Thymus (tissue), 11 donors: Measurements from ENCODE around the gene HNRNPK. TPM values are rescaled to one million over a fixed set of nuclear protein-coding genes. Genes with fewer than 3 reads are reported as not detected.
A peak's percentile ranks its signal among the peaks of the same experiment; 100 is the strongest.

Experiments used
- DNase-seq, 9 donors: peaks; one replicate each; pipeline ENCODE4 v3.0.0-alpha.2; 2013; ENCODE audit warnings: low spot score in 9 of 9, low read depth in 6 of 9, missing footprints in 1 of 9
- H3K27ac ChIP-seq, 2 donors: one replicate each; pipeline ENCODE4 v1.5.1; 2013; ENCODE audit warnings: control low read depth in 1 of 2, low read depth in 1 of 2, low read length in 1 of 2, mild to moderate bottlenecking in 1 of 2, moderate library complexity in 1 of 2
- H3K27me3 ChIP-seq, 2 donors: one replicate each; pipeline ENCODE4 v1.5.1; 2013; ENCODE audit warnings: low read length in 1 of 2; ENCODE audit not compliant: control insufficient read depth in 2 of 2, insufficient read depth in 1 of 2
- H3K36me3 ChIP-seq, 2 donors: one replicate each; pipeline ENCODE4 v1.5.1; 2013; ENCODE audit warnings: low read length in 1 of 2, mild to moderate bottlenecking in 1 of 2, moderate library complexity in 1 of 2; ENCODE audit not compliant: control insufficient read depth in 2 of 2, insufficient read depth in 2 of 2
- H3K4me1 ChIP-seq, 2 donors: one replicate each; pipeline ENCODE4 v1.5.1; 2013; ENCODE audit warnings: low read length in 2 of 2; ENCODE audit not compliant: control insufficient read depth in 2 of 2, insufficient read depth in 2 of 2
- H3K4me3 ChIP-seq, 2 donors: one replicate each; pipeline ENCODE4 v1.5.1; 2013; ENCODE audit warnings: low read length in 2 of 2, control low read depth in 1 of 2, mild to moderate bottlenecking in 1 of 2
- H3K9me3 ChIP-seq, 2 donors: one replicate each; pipeline ENCODE4 v1.5.1; 2013; ENCODE audit warnings: low read length in 1 of 2, mild to moderate bottlenecking in 1 of 2; ENCODE audit not compliant: control insufficient read depth in 2 of 2, insufficient read depth in 1 of 2
- WGBS: extraction: QIAGEN DNeasy Blood & Tissue Kit; methylation state at CpG from one replicate; pipeline ENCODE4 v1.1.7; 2013; 5-methylcytosine and 5-hydroxymethylcytosine counted together
- polyA plus RNA-seq: library from polyadenylated mRNA; stranded (reverse); fragments of 200-250 nt; gene quantifications from one replicate; pipeline ENCODE4 v1.2.3, GENCODE V29; 2013
- total RNA-seq: library from RNA; stranded (reverse); fragments of 120-200 nt; gene quantifications from one replicate; pipeline ENCODE4 v1.2.4, GENCODE V29; 2013
- donor health status: healthy.

Gene HNRNPK
- total and polyA plus RNA-seq, 2 donors = 425 to 585 TPM

GRCh38 chr9:83981126-83981871, 1.3 kb upstream of the HNRNPK start:
- Histone ChIP-seq H3K27ac (peak overlapping the region; percentile 93 to 100), H3K27me3 (no peaks in the 10 kb centered on the region), H3K4me3 (peak overlapping the region; percentile 83 to 99), H3K36me3 (peaks cover 0 to 18% of the 10 kb centered on the region in 2 donors), H3K4me1 (peaks cover 2 to 4% of the 10 kb centered on the region in 2 donors), H3K9me3 (peaks cover 0 to 4% of the 10 kb centered on the region in 2 donors)
- under 1% methylated on average over 29 of the region's 29 CpGs for WGBS
- DNase-seq = peak; percentile 15 to 65 (median 28)

DNA sequence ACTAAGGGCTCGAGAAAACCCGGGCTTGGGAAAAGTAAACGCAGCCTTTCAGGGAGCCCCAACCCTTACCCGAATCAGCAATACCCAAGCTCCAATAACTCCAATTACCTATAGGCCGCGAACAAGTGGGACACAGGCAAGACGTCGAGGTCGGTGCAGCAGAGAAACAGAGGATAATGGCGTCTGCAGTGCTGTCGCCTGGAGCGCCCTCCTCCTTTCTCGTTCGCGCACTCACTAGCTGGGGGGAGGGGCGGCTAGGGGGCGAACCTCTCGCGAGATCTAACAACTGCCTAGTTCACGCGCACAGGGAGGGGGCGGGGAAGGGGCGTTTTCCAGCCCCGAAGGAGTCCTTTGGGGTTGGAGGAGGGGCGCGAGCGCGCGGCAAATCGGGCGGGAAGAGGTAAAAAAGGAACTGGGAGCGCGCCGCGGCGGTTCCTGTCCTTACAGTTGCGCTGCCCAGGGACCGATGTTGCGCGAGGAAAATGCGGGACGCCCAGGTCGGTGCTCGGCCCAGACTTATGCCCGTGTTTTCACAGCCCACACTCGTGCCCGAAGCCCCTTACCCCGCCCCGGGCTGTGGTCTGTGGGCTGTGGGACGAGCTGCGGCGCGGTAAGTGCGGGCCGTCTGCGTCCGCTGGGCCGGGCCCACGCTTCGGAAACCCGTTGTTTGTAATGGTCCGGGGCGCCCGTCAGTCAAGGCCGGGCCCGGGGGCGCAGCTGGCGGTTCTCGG, 545 bp upstream of the HNRNPK start, which contains the start of gene RMI1:
Gene RMI1, plus strand, starts transcription at position 411 of the 731 bp plus-strand sequence. CDS start 20,182 bp downstream, outside the sequence.
- peak; percentile 95 to 100 (median 99) for DNase-seq
- H3K4me1 ChIP-seq = peaks cover 2 to 4% of the 10 kb centered on the region in 2 donors
- peaks cover 0 to 4% of the 10 kb centered on the region in 2 donors for H3K9me3 ChIP-seq
- WGBS = under 1% methylated on average over 69 of the region's 69 CpGs
- no peaks in the 10 kb centered on the region for H3K27me3 ChIP-seq
- peak within 1 kb of the TSS; percentile 93 to 100 for H3K27ac ChIP-seq
- peaks cover 1 to 25% of the 10 kb centered on the region in 2 donors for H3K36me3 ChIP-seq
- H3K4me3 ChIP-seq = peak within 1 kb of the TSS; percentile 83 to 99

- peaks cover 2 to 4% of the 10 kb centered on the region in 2 donors for H3K4me1 ChIP-seq
- WGBS = under 1% methylated on average over 55 of the region's 55 CpGs
- peak; percentile 66 to 92 (median 80) for DNase-seq
- peaks cover 0 to 4% of the 10 kb centered on the region in 2 donors for H3K9me3 ChIP-seq
- no peaks in the 10 kb centered on the region for H3K27me3 ChIP-seq
- peak overlapping the region; percentile 83 to 99 for H3K4me3 ChIP-seq
- peaks cover 12 to 39% of the 10 kb centered on the region in 2 donors for H3K36me3 ChIP-seq
- peak overlapping the region; percentile 93 to 100 for H3K27ac ChIP-seq
These were observed 813 bp downstream of the HNRNPK start for GRCh38 chr9:83978992-83979811.

- H3K4me1 ChIP-seq = peaks cover 1 to 4% of the 10 kb centered on the region in 2 donors
- DNase-seq = no peak
- peaks cover 22 to 57% of the 10 kb centered on the region in 2 donors for H3K36me3 ChIP-seq
- no peak overlapping the region for H3K27ac ChIP-seq
- 68% methylated on average over 1 of the region's 1 CpG for WGBS
- H3K9me3 ChIP-seq = peaks cover 0 to 4% of the 10 kb centered on the region in 2 donors
- peak overlapping the region; percentile 83 to 99 for H3K4me3 ChIP-seq
- H3K27me3 ChIP-seq = no peaks in the 10 kb centered on the region
These were observed 2.8 kb downstream of the HNRNPK start for GRCh38 chr9:83977196-83977595.

GRCh38 chr9:83976372-83976771, 3.6 kb downstream of the HNRNPK start:
- Histone ChIP-seq H3K36me3 (peaks cover 31 to 65% of the 10 kb centered on the region in 2 donors), H3K27me3 (no peaks in the 10 kb centered on the region), H3K9me3 (peaks cover 0 to 4% of the 10 kb centered on the region in 2 donors), H3K4me3 (no peak overlapping the region), H3K27ac (no peak overlapping the region), H3K4me1 (no peaks in the 10 kb centered on the region)
- no peak for DNase-seq
- WGBS = 92% methylated on average over 2 of the region's 2 CpGs

- H3K4me3 ChIP-seq = no peak overlapping the region
- peaks cover 32 to 76% of the 10 kb centered on the region in 2 donors for H3K36me3 ChIP-seq
- H3K27ac ChIP-seq = no peak overlapping the region
- 97% methylated on average over 12 of the region's 12 CpGs for WGBS
- no peaks in the 10 kb centered on the region for H3K4me1 ChIP-seq
- no peaks in the 10 kb centered on the region for H3K27me3 ChIP-seq
- H3K9me3 ChIP-seq = peaks cover 0 to 4% of the 10 kb centered on the region in 2 donors
- DNase-seq = no peak
These were observed 4.7 kb downstream of the HNRNPK start for GRCh38 chr9:83975300-83975699.

DNA sequence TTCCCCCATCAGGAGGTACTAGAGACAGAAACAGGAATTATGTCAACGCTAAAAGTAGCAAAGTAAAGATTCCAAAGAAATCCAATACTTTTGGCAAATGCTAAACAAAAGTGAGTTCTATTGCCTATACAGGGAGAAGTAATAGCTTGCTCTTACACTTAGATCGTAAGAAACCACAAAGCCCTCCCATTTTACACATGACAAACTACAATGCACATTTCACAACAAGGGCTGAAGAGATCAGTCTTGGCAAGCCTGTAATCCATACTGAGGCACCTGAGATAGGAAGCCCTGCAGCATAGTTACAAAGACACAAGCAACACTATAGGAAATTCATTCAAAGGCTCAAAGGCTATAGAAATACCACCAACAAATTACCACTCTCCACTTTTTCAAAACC, 7.7 kb downstream of the HNRNPK start:
- Histone ChIP-seq H3K27ac (no peak overlapping the region), H3K4me1 (no peaks in the 10 kb centered on the region), H3K9me3 (no peaks in the 10 kb centered on the region), H3K36me3 (peaks cover 35 to 92% of the 10 kb centered on the region in 2 donors), H3K4me3 (no peak overlapping the region), H3K27me3 (no peaks in the 10 kb centered on the region)
- DNase-seq = no peak
- WGBS = 88% methylated on average over 2 of the region's 2 CpGs

DNA sequence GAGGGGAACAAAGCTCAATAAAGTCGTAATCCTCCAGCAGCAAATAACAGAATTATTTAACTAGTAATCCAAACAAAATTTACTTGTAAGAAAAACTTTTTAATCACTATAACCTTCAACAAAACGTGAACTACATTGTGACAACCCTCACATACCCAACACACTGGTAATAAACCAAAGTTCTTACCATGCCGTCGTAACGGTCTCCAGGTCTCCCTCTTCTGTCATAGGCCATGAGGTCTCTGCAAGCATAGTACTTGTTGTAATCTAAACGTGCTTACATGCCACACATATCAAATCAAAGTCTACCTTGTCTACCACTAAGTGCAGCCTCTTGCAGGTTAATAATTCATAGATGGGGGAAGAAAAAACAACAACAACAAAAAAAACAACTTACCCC, 8.5 kb downstream of the HNRNPK start:
- WGBS = 96% methylated on average over 6 of the region's 6 CpGs
- Histone ChIP-seq H3K36me3 (peaks cover 35 to 89% of the 10 kb centered on the region in 2 donors), H3K27ac (no peak overlapping the region), H3K27me3 (no peaks in the 10 kb centered on the region), H3K4me1 (no peaks in the 10 kb centered on the region), H3K4me3 (no peak overlapping the region), H3K9me3 (no peaks in the 10 kb centered on the region)
- DNase-seq = no peak
